ENCODE results near the gene PEMT.

Gene PEMT

GRCh38 chr17:17557796-17558195 is 33.7 kb downstream of the PEMT start:
- H3K4me3 ChIP-seq (ENCODE audit: insufficient read length, low read depth), result no peak overlapping the region
- H3K9ac ChIP-seq (ENCODE audit: insufficient read length, low read depth), result no peak overlapping the region
- H3K4me1 ChIP-seq (ENCODE audit: insufficient read depth, insufficient read length), result peaks cover 4% of the 10 kb centered on the region

GRCh38 chr17:17556671-17557070 is 34.8 kb downstream of the PEMT start:
- TF ChIP-seq YY1 (IDR thresholded peaks at IDR 0.05; ENCODE audit: insufficient read depth, insufficient read length) (no peak), ZNF274 (IDR thresholded peaks at IDR 0.05; ENCODE audit: low read depth, low read length) (no peak), SUZ12 (IDR thresholded peaks at IDR 0.05; ENCODE audit: extremely low read depth, insufficient read depth, insufficient read length) (no peak)
- H3K9me3 ChIP-seq (ENCODE audit: insufficient read depth, low read length), result no peaks in the 10 kb centered on the region
- no peak overlapping the region for H3K9ac ChIP-seq (ENCODE audit: insufficient read length, low read depth)
- H3K4me3 ChIP-seq (ENCODE audit: insufficient read length, low read depth), result no peak overlapping the region
- no peaks in the 10 kb centered on the region for H3K27me3 ChIP-seq (ENCODE audit: insufficient read depth, insufficient read length)
- DNase-seq (ENCODE audit: low read depth, low spot score), result no peak
- peaks cover 2% of the 10 kb centered on the region for H3K4me1 ChIP-seq (ENCODE audit: insufficient read depth, insufficient read length)
- no peaks in the 10 kb centered on the region for H3K36me3 ChIP-seq (ENCODE audit: insufficient read depth, insufficient read length, low read length)

More at GRCh38 chr17:17557796-17558195, 33.7 kb downstream of the PEMT start:
- H3K9me3 ChIP-seq (ENCODE audit: insufficient read depth, low read length), result no peaks in the 10 kb centered on the region
- no peak for TF ChIP-seq YY1 (IDR thresholded peaks at IDR 0.05; ENCODE audit: insufficient read depth, insufficient read length)
- TF ChIP-seq SUZ12 (IDR thresholded peaks at IDR 0.05; ENCODE audit: extremely low read depth, insufficient read depth, insufficient read length), result no peak
- no peak for TF ChIP-seq ZNF274 (IDR thresholded peaks at IDR 0.05; ENCODE audit: low read depth, low read length)
- no peaks in the 10 kb centered on the region for H3K27me3 ChIP-seq (ENCODE audit: insufficient read depth, insufficient read length)
- peaks cover 3% of the 10 kb centered on the region for H3K36me3 ChIP-seq (ENCODE audit: insufficient read depth, insufficient read length, low read length)
- no peak for DNase-seq (ENCODE audit: low read depth, low spot score)

GRCh38 chr17:17555906-17556305 is 35.6 kb downstream of the PEMT start:
- DNase-seq (ENCODE audit: low read depth, low spot score), result no peak
- H3K27me3 ChIP-seq (ENCODE audit: insufficient read depth, insufficient read length), result no peaks in the 10 kb centered on the region
- TF ChIP-seq SUZ12 (IDR thresholded peaks at IDR 0.05; ENCODE audit: extremely low read depth, insufficient read depth, insufficient read length), result no peak
- H3K4me1 ChIP-seq (ENCODE audit: insufficient read depth, insufficient read length), result peaks cover 7% of the 10 kb centered on the region
- H3K9ac ChIP-seq (ENCODE audit: insufficient read length, low read depth), result no peak overlapping the region
- no peaks in the 10 kb centered on the region for H3K9me3 ChIP-seq (ENCODE audit: insufficient read depth, low read length)
- no peaks in the 10 kb centered on the region for H3K36me3 ChIP-seq (ENCODE audit: insufficient read depth, insufficient read length, low read length)
- no peak overlapping the region for H3K4me3 ChIP-seq (ENCODE audit: insufficient read length, low read depth)

- Histone ChIP-seq H3K9me3 (ENCODE audit: insufficient read depth, low read length) (no peaks in the 10 kb centered on the region), H3K4me1 (ENCODE audit: insufficient read depth, insufficient read length) (peaks cover 7% of the 10 kb centered on the region), H3K27me3 (ENCODE audit: insufficient read depth, insufficient read length) (no peaks in the 10 kb centered on the region), H3K4me3 (ENCODE audit: insufficient read length, low read depth) (no peak overlapping the region), H3K9ac (ENCODE audit: insufficient read length, low read depth) (no peak overlapping the region), H3K36me3 (ENCODE audit: insufficient read depth, insufficient read length, low read length) (no peaks in the 10 kb centered on the region)
- DNase-seq (ENCODE audit: low read depth, low spot score), result no peak
- no peak for TF ChIP-seq ZNF274 (IDR thresholded peaks at IDR 0.05; ENCODE audit: low read depth, low read length)
- TF ChIP-seq YY1 (IDR thresholded peaks at IDR 0.05; ENCODE audit: insufficient read depth, insufficient read length), result no peak
- TF ChIP-seq SUZ12 (IDR thresholded peaks at IDR 0.05; ENCODE audit: extremely low read depth, insufficient read depth, insufficient read length), result no peak
Observed at GRCh38 chr17:17555151-17555550, 36.4 kb downstream of the PEMT start.

- Histone ChIP-seq H3K4me1 (ENCODE audit: insufficient read depth, insufficient read length) (peaks cover 7% of the 10 kb centered on the region), H3K9ac (ENCODE audit: insufficient read length, low read depth) (no peak overlapping the region), H3K36me3 (ENCODE audit: insufficient read depth, insufficient read length, low read length) (no peaks in the 10 kb centered on the region), H3K27me3 (ENCODE audit: insufficient read depth, insufficient read length) (no peaks in the 10 kb centered on the region), H3K4me3 (ENCODE audit: insufficient read length, low read depth) (no peak overlapping the region), H3K9me3 (ENCODE audit: insufficient read depth, low read length) (no peaks in the 10 kb centered on the region)
- no peak for DNase-seq (ENCODE audit: low read depth, low spot score)
- TF ChIP-seq SUZ12 (IDR thresholded peaks at IDR 0.05; ENCODE audit: extremely low read depth, insufficient read depth, insufficient read length) (no peak), YY1 (IDR thresholded peaks at IDR 0.05; ENCODE audit: insufficient read depth, insufficient read length) (no peak), ZNF274 (IDR thresholded peaks at IDR 0.05; ENCODE audit: low read depth, low read length) (no peak)
Observed at GRCh38 chr17:17554266-17554665, 37.2 kb downstream of the PEMT start.

- H3K4me1 ChIP-seq (ENCODE audit: insufficient read depth, insufficient read length), result peaks cover 7% of the 10 kb centered on the region
- TF ChIP-seq ZNF274 (IDR thresholded peaks at IDR 0.05; ENCODE audit: low read depth, low read length) (no peak), SUZ12 (IDR thresholded peaks at IDR 0.05; ENCODE audit: extremely low read depth, insufficient read depth, insufficient read length) (no peak), YY1 (IDR thresholded peaks at IDR 0.05; ENCODE audit: insufficient read depth, insufficient read length) (no peak)
- H3K9me3 ChIP-seq (ENCODE audit: insufficient read depth, low read length), result no peaks in the 10 kb centered on the region
Observed at GRCh38 chr17:17553217-17554195, 38.0 kb downstream of the PEMT start.

GRCh38 chr17:17552351-17553216 is 38.9 kb downstream of the PEMT start:
- Histone ChIP-seq H3K4me1 (ENCODE audit: insufficient read depth, insufficient read length) (peaks cover 7% of the 10 kb centered on the region), H3K9ac (ENCODE audit: insufficient read length, low read depth) (no peak overlapping the region)
- TF ChIP-seq SUZ12 (IDR thresholded peaks at IDR 0.05; ENCODE audit: extremely low read depth, insufficient read depth, insufficient read length), result no peak
- TF ChIP-seq YY1 (IDR thresholded peaks at IDR 0.05; ENCODE audit: insufficient read depth, insufficient read length), result no peak
- no peak for TF ChIP-seq ZNF274 (IDR thresholded peaks at IDR 0.05; ENCODE audit: low read depth, low read length)

More at GRCh38 chr17:17553217-17554195, 38.0 kb downstream of the PEMT start:
- Histone ChIP-seq H3K27me3 (ENCODE audit: insufficient read depth, insufficient read length) (no peaks in the 10 kb centered on the region), H3K4me3 (ENCODE audit: insufficient read length, low read depth) (no peak overlapping the region), H3K9ac (ENCODE audit: insufficient read length, low read depth) (no peak overlapping the region), H3K36me3 (ENCODE audit: insufficient read depth, insufficient read length, low read length) (no peaks in the 10 kb centered on the region)
- DNase-seq (ENCODE audit: low read depth, low spot score), result no peak

More at GRCh38 chr17:17552351-17553216, 38.9 kb downstream of the PEMT start:
- Histone ChIP-seq H3K36me3 (ENCODE audit: insufficient read depth, insufficient read length, low read length) (no peaks in the 10 kb centered on the region), H3K27me3 (ENCODE audit: insufficient read depth, insufficient read length) (no peaks in the 10 kb centered on the region), H3K4me3 (ENCODE audit: insufficient read length, low read depth) (no peak overlapping the region), H3K9me3 (ENCODE audit: insufficient read depth, low read length) (no peaks in the 10 kb centered on the region)
- DNase-seq (ENCODE audit: low read depth, low spot score), result no peak
